Measurements from ENCODE around the gene RLIM. TPM values are rescaled to one million over a fixed set of nuclear protein-coding genes. Genes with fewer than 3 reads are reported as not detected.

RLIM gene
- total and polyA plus RNA-seq, 2 of the 8 experiments (the other 6 are each of a cell fraction or from before 2014, with no cell fraction given), result 6.3 to 34.6 TPM

GRCh38 chrX:74578137-74578536, 36.3 kb downstream of the RLIM start:
- FAIRE-seq (no peak), DNase-seq (ENCODE audit: low read depth in 1 of 2, low spot score in 2 of 2) (no peak)
- no peaks in the 10 kb centered on the region for H3K27me3 ChIP-seq (replicated peaks in 1 of 4; ENCODE audit: control insufficient read depth in 3 of 4, extremely low read depth in 1 of 4, insufficient read depth in 3 of 4, low read length in 3 of 4)
- no peaks in the 10 kb centered on the region for H4K20me1 ChIP-seq (replicated peaks in 1 of 2; ENCODE audit: control insufficient read depth in 1 of 2, insufficient read depth in 2 of 2, low read length in 2 of 2)
- no peak overlapping the region for H3K56ac ChIP-seq (replicated peaks; ENCODE audit: insufficient read length, low read depth, low read length)
- no peak overlapping the region for H4K91ac ChIP-seq (replicated peaks; ENCODE audit: insufficient read length, low read length)
- POLR2A ChIA-PET (ENCODE audit: partially characterized antibody), result no interaction called here
- H3K18ac ChIP-seq (ENCODE audit: extremely low read depth, low read length), result no peak overlapping the region
- H3K4ac ChIP-seq (replicated peaks; ENCODE audit: insufficient read length, low read depth, low read length), result no peak overlapping the region
- H3K4me1 ChIP-seq (replicated peaks in 1 of 4; ENCODE audit: control insufficient read depth in 3 of 4, insufficient read depth in 4 of 4, low read length in 3 of 4), result no peaks in the 10 kb centered on the region
- H3K4me2 ChIP-seq (ENCODE audit: insufficient read depth in 1 of 2, low read depth in 2 of 2, low read length in 2 of 2), result no peak overlapping the region
- H3K23ac ChIP-seq (ENCODE audit: insufficient read length), result no peak overlapping the region
- no peak overlapping the region for H2BK120ac ChIP-seq (replicated peaks; ENCODE audit: low read depth, low read length)
- no peak overlapping the region for H2BK5ac ChIP-seq (ENCODE audit: low read depth, low read length)
- CTCF ChIA-PET (ENCODE audit: partially characterized antibody), result no interaction called here
- no peaks in the 10 kb centered on the region; a peak in 1 of 8 replicates for H3K36me3 ChIP-seq (ENCODE audit: control insufficient read depth in 2 of 4, insufficient read depth in 4 of 4, low read length in 3 of 4)
- H3K79me2 ChIP-seq (ENCODE audit: control insufficient read depth in 1 of 2, insufficient read depth in 2 of 2, low read length in 2 of 2), result no peaks in the 10 kb centered on the region
- no peak overlapping the region for H2BK15ac ChIP-seq (ENCODE audit: low read length)
- H2BK20ac ChIP-seq (ENCODE audit: low read length), result no peak overlapping the region
- no peak overlapping the region for H3K9ac ChIP-seq (replicated peaks in 1 of 4; ENCODE audit: extremely low read depth in 1 of 4, low read depth in 3 of 4, low read length in 3 of 4)
- H3K23me2 ChIP-seq (ENCODE audit: low read depth, low read length), result no peaks in the 10 kb centered on the region
- H2BK12ac ChIP-seq (ENCODE audit: low read depth, low read length), result no peak overlapping the region
- H3K4me3 ChIP-seq (ENCODE audit: extremely low read depth in 1 of 4, insufficient read depth in 2 of 4, low read depth in 3 of 4, low read length in 4 of 4), result no peak overlapping the region
- H3K79me1 ChIP-seq (ENCODE audit: low read depth, low read length), result no peaks in the 10 kb centered on the region
- H2AK5ac ChIP-seq (ENCODE audit: low read depth, low read length), result no peak overlapping the region
- no peak overlapping the region for H3K27ac ChIP-seq (ENCODE audit: low read depth, low read length)
- WGBS, 2 experiments (ENCODE audit: extremely low coverage in 1 of 2, insufficient coverage in 1 of 2, insufficient read length in 1 of 2, insufficient replicate concordance in 2 of 2, low coverage in 1 of 2, low lambda C conversion rate in 2 of 2, missing lambda C conversion rate in 1 of 2), result 82% methylated on average over 3 of the region's 3 CpGs; no CpG with 5 or more reads in 1 of the 2 experiments
- H3K9me3 ChIP-seq (ENCODE audit: insufficient read depth in 2 of 2, low read depth in 1 of 2, low read length in 1 of 2), result no peaks in the 10 kb centered on the region
- no peak overlapping the region for H4K8ac ChIP-seq (ENCODE audit: extremely low read depth, insufficient read depth, low read length)
- H3K14ac ChIP-seq (ENCODE audit: insufficient read length), result no peak overlapping the region
- H2AFZ ChIP-seq (ENCODE audit: low read length), result no peak overlapping the region
- H4K5ac ChIP-seq (ENCODE audit: insufficient read length, low read depth, low read length), result no peak overlapping the region
- no peak for TF ChIP-seq SRF (IDR thresholded peaks at IDR 0.05; ENCODE audit: low read depth, low read length)
- TF ChIP-seq HDAC6 (IDR thresholded peaks at IDR 0.05; ENCODE audit: low read depth, low read length), result no peak
- TF ChIP-seq TEAD4 (IDR thresholded peaks at IDR 0.05; ENCODE audit: low read depth, low read length), result no peak
- no peak for TF ChIP-seq POU5F1 (IDR thresholded peaks at IDR 0.05; ENCODE audit: low read depth, low read length)
- no peak for TF ChIP-seq POLR2AphosphoS5 (IDR thresholded peaks at IDR 0.05; ENCODE audit: low read depth, low read length)
- no peak for TF ChIP-seq YY1 (IDR thresholded peaks at IDR 0.05; ENCODE audit: low read depth, low read length)
- no peak for TF ChIP-seq NANOG (IDR thresholded peaks at IDR 0.05; ENCODE audit: insufficient read depth, low read depth, low read length, poor library complexity, severe bottlenecking)
- no peak for TF ChIP-seq MAFK (IDR thresholded peaks at IDR 0.05; ENCODE audit: low read depth, low read length)
- TF ChIP-seq EP300 (IDR thresholded peaks at IDR 0.05; ENCODE audit: borderline replicate concordance in 1 of 2, low read depth in 2 of 2, low read length in 2 of 2), result no peak

Measured in H1 (cell line).